HG02973 (cell line): ENCODE results near the gene USF2.
A peak's percentile ranks its signal among the peaks of the same experiment; 100 is the strongest.

ENCODE experiments used
- ATAC-seq: cut with Tn5 transposase; IDR thresholded peaks from one replicate; pipeline ENCODE4 v1.9.1; 2021; ENCODE audit warnings: moderate library complexity; ENCODE audit not compliant: unreplicated experiment

USF2 gene

DNA sequence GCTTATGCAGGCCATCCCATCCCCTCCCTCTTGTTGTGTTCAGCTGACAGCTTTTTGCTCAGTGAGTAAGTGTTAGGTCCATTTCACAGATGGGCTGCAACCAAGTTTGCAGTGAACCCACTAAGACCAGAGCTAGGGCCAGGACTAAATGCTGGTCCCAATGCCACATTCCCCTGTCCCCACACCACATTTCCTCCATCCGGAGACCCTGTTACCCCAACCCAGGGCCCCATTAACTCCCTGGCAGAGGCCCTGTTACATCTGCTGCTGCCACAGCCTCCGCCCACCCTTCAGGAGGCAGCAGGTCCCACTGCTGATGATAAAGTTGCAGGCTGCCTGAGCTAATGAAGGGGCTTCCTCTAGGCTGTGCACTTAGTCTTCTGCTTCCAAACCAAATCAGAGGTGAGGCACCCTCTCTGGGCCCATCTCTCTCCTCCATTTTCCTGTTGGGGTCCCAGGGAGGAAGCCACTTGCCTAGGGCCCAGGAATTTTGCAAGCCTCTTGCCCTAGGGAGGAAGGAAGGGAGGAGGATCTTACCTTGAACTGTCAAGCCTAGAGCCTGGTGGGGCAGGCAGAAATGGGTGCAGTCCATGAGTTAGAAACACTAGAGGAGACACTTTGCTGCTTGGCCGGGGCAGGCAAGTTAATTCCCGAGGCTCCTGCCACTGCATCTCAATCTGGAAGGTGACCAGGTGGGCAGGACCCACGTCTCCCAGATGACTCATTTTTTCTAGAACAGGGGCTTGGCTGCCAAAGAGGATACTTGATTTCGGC lies 3.4 kb upstream of the USF2 start:
- ATAC-seq, result no peak

DNA sequence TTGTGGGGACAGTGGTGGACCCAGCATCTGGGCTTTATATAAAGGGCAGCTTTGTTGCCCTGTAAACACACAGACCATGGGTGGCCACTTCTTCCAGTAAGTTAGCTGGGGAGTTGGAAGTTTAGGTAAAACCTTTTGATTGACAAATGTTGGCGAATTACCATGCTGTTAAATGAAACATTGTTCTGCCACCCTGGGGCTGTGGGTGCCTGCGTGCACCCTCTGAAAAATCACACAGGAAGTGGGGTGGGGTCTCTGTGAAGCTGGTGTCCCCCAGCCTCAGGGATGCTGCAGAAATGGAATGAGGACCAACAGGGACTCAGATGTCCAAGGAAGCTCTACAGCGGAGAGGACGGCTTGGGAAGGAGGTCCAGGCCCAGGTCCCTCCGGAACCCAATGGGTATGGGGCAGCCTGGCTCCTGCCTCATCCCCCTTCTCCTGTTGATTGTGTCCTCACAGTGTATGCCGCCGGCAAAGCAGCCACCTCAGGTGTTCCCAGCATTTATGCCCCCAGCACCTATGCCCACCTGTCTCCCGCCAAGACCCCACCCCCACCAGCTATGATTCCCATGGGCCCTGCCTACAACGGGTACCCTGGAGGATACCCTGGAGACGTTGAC lies 2.8 kb upstream of the USF2 start:
- ATAC-seq, result no peak

DNA sequence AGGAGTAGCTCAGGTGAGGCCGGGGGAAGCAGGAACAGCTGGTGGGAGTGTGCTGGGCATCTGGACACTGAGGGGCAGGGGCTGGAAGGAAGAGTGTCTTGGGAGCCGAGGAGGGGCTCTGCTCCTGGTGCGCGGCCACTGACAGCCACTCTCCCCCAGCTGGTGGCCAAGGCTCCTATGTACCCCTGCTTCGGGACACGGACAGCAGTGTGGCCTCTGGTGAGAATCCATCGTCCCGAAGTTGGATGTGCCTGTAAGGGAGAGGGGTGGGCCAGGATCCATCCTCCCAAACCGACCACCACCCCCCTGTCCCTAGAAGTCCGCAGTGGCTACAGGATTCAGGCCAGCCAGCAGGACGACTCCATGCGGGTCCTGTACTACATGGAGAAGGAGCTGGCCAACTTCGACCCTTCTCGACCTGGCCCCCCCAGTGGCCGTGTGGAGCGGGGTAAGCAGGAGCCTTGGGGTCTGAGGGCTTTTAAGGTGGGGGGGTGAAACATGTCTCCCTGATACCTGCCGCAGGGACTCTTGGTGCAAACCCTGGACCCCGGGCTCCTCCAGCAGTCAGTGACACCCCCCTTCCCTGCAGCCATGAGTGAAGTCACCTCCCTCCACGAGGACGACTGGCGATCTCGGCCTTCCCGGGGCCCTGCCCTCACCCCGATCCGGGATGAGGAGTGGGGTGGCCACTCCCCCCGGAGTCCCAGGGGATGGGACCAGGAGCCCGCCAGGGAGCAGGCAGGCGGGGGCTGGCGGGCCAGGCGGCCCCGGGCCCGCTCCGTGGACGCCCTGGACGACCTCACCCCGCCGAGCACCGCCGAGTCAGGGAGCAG lies 2.0 kb upstream of the USF2 start:
- no peak for ATAC-seq

DNA sequence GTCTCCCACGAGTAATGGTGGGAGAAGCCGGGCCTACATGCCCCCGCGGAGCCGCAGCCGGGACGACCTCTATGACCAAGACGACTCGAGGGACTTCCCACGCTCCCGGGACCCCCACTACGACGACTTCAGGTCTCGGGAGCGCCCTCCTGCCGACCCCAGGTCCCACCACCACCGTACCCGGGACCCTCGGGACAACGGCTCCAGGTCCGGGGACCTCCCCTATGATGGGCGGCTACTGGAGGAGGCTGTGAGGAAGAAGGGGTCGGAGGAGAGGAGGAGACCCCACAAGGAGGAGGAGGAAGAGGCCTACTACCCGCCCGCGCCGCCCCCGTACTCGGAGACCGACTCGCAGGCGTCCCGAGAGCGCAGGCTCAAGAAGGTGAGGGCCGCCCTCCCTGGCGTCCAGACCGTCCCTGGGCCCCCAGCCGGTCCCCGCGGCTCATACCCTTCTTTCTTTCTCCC lies 1.4 kb upstream of the USF2 start:
- ATAC-seq, result no peak

DNA sequence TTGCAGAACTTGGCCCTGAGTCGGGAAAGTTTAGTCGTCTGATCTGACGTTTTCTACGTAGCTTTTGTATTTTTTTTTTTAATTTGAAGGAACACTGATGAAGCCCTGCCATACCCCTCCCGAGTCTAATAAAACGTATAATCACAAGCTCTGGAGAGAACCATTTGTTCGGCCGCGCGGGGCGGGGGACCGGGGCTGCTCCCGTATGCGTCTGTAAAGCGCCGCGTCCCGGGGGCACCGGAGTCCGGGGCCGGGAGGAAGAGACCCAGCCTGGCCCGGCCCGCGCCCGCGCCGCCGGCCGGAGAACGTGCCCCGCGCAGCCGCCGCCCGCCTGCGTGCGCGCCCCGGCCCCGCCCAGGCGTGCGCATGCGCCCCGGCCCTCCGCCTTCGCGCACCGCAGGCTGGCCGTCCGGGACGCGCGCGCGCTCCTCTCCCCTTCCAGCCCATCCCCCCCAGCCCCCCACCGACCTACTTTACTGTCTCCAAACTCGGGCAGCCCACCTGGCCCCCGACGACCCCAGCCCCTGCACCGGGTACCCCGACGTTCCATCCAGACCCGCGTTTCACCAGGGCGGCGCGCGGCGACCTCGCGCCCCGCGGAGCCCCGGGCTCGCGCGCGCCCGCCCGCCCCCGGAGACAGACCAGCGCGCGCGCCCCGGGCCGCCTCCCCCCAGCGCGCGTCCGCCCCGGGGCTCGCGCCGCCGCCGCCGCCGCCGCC lies 785 bp upstream of the USF2 start:
- peak; percentile 48 for ATAC-seq

DNA sequence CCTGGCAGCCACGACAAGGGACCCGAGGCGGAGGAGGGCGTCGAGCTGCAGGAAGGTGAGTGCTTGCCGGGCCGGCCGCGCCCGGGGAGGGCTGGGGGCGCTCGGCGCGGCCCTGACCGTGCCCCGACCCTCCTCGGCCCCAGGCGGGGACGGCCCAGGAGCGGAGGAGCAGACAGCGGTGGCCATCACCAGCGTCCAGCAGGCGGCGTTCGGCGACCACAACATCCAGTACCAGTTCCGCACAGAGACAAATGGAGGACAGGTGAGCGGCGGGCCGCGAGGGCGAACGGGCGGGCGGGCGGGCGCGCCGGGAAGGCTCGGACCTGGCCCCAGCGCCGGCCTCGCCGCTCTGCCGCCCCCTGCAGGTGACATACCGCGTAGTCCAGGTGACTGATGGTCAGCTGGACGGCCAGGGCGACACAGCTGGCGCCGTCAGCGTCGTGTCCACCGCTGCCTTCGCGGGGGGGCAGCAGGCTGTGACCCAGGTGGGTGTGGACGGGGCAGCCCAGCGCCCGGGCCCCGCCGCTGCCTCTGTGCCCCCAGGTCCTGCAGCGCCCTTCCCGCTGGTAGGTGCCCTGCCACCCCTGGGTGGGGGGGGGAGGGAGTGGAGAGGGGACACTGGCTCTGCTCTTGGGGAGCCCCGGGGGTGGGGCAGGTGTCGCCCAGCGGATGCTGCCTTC lies 816 bp downstream of the USF2 start:
- peak; percentile 48 for ATAC-seq

DNA sequence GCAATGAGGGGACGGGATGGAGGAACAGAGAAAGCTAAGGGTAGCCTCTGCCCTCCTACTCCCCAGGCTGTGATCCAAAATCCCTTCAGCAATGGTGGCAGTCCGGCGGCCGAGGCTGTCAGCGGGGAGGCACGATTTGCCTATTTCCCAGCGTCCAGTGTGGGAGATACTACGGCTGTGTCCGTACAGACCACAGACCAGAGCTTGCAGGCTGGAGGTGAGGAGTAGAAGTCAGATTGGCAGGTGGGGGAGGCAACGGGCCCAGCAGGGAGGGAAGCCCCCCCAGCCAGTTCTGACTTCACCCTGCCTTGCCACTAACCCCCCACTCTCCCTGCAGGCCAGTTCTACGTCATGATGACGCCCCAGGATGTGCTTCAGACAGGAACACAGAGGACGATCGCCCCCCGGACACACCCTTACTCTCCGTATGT lies 1.6 kb downstream of the USF2 start:
- ATAC-seq, result no peak

DNA sequence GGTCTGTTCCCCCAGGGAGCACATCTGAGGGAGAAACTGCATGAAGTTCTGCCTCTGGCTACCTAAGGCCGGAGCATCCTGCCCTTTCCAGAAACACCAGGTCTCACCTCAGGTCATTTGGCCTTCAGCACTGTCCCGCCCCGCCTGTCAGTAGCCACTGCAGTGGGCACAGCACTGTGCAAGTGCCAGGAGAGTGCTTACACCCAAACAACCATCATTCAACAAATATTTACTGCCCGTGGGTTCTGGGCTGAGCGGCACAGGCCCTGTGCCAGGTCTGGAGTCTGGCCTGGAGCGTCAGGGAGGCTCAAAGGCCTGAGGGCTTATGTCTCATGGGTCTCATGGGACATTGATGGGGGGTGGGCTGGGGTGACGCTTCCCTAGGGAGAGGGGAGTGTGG lies 2.8 kb downstream of the USF2 start:
- ATAC-seq, result no peak

DNA sequence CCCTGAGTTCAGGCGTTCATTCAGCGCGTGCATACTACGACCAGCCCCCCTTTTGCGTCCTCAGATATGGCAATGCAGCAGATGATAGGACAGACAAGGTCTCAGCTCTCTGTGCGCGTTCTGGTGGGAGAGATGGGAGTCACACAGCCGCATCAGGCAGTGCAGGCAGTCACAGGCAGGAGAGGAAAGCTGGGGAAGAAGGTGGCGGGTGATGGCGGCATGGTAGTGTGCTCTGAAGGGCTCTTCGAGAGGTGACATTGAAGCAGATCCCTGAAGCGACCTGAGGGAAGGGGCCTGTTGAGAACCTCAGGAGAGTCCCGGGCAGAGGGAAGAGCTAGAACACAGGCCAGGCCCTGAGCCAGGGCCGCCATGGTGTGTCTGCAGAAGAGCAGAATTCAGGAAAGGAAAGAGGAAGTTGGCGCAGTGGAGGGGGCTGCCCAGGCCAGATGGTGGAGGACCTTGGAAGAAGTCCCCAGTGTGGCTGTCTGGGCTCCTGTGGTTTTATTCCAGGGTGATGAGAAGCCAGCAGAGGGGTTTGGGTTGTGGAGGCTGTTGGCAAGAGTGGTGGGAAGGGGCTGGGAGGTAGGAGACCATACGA lies 3.5 kb downstream of the USF2 start:
- no peak for ATAC-seq

DNA sequence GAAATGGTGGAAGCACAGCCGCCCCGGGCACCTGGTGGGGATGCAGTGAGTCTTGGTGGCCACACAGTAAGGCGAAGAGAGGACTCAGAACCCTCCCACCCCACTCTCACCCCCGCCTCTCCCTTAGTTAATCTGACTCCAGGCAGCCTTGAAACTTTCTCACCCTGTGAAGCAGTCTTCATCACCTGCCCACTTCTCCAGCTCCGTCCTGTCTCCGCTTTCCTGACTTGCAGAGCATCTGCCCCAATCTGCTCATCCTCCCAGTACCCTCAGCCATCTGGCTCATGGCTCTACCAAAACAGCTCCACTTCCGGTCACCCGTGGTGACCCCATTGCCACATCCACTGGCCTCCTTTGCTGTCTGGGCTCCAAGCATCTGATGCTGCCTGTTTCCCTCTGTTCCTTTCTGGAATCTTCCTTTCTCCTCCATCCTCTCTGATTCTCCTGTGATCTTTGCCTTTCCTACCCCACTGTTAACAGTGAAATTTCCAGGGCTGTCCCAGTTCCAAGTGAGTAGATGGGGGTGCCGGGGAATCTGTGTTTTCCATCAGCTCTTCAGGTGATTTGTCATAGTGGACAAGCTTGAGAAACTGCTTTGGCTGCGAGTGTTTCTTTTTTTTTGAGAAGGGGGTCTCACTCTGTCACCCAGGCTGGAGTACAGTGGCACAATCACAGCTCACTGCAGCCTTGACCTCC lies 4.3 kb downstream of the USF2 start:
- ATAC-seq, result no peak

DNA sequence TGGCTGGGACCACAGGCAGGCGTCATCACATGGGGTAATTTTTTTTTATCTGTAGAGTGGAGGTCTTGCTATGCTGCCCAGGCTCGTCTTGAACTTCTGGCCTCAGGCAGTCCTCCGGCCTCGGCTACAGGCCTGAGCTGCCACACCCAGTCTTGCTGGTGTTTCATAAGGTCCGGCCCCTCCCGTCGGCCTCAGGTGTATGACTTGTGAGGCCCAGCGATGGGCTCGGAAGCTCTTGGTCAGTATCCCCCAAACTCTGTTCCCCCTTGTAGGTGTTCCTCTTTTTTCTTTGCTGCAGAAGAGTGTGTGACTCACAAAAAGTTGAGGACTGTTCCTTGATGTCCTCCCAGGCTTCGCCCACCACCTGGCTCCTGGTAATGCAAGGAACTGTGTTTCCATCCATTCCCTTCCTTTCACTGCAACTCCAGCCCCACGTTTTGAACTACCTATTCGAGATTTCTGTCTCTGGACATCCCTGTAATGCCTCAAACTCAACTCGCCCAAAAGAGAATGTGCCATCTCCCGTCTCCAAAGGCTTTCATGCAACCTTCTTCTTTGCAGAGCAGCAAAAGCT lies 5.0 kb downstream of the USF2 start:
- ATAC-seq, result no peak

DNA sequence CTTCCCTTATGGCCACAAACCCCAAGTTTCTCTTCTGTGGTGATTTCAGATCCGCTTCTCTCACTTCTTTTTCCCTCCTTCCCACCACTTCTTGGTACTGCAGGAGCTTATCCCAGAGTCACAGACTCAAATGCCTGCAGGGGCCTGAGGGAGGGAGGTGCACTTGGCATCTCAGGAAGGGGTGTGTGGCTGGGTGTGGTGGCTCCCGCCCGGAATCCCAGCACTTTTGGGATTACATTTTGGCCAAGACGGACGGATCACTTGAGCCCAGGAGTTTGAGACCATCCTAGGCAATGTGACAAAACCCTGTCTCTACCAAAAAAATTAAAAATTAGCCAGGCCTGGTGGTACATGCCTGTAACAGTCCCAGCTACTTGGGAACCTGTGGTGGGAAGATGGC lies 5.6 kb downstream of the USF2 start:
- no peak for ATAC-seq

DNA sequence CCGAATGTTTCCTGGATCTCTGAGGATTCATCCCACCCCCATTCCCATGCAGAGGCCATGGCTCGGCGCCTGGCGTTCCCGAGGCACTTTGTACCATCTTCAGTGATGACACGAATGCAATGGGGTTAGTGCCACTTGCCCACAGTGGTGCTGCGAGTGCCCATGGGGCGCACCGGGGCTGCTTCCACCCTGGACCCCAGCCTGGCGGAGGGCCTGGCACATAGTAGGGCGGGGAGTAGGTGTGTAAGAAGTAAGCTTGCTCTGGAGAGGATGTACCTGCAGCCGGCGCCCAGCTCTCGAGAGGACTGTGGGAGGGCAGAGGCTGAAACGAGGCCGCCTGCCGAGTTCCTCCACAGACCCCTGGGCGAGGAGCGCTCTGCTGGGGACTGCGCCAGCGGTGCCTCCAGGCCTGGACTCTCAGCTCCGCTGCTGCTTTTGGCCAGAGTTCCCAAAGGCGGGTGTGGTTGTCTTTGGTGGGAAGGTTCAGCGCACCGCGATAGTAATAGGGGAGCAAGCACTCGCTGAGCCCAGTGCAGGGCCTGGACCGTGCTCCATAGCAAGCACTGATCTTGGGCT lies 8.0 kb downstream of the USF2 start:
- ATAC-seq, result no peak

DNA sequence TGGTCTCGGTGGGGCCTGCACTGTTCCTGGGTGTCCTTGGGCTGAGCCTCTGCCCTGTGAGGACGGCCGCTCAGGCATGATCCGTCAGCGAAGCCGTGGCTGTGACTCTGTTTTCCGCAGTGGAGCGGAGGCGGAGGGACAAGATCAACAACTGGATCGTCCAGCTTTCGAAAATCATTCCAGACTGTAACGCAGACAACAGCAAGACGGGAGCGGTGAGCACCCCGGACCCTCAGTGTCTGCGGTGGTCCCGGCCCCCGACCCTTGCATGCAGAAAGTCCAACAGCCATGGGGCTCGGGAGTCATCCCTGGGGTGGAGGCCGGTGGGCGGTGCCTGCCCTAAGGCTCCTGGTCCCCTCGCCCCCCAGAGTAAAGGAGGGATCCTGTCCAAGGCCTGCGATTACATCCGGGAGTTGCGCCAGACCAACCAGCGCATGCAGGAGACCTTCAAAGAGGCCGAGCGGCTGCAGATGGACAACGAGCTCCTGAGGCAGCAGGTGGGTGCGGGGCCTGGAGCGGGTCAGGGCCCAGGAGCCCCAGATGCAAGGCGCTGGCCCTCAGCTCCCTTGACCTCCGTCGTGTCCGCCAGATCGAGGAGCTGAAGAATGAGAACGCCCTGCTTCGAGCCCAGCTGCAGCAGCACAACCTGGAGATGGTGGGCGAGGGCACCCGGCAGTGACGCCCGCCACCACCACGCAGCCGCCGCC lies 10.0 kb downstream of the USF2 start:
- ATAC-seq, result no peak

DNA sequence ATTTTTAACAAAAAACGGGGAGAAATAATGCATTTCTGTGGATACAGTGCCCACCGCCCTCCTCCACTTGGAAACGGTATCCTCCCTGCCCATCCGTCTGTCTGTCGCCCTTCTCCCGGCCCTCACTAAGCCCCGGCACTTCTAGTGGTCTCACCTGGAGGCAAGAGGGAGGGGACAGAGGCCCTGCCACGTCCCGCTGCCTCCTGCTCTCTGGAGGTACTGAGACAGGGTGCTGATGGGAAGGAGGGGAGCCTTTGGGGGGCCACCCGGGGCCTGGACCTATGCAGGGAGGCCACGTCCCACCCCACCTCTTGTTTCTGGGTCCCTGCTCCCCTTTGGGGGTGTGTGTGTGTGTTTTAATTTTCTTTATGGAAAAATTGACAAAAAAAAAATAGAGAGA lies 10.6 kb downstream of the USF2 start:
- no peak for ATAC-seq

DNA sequence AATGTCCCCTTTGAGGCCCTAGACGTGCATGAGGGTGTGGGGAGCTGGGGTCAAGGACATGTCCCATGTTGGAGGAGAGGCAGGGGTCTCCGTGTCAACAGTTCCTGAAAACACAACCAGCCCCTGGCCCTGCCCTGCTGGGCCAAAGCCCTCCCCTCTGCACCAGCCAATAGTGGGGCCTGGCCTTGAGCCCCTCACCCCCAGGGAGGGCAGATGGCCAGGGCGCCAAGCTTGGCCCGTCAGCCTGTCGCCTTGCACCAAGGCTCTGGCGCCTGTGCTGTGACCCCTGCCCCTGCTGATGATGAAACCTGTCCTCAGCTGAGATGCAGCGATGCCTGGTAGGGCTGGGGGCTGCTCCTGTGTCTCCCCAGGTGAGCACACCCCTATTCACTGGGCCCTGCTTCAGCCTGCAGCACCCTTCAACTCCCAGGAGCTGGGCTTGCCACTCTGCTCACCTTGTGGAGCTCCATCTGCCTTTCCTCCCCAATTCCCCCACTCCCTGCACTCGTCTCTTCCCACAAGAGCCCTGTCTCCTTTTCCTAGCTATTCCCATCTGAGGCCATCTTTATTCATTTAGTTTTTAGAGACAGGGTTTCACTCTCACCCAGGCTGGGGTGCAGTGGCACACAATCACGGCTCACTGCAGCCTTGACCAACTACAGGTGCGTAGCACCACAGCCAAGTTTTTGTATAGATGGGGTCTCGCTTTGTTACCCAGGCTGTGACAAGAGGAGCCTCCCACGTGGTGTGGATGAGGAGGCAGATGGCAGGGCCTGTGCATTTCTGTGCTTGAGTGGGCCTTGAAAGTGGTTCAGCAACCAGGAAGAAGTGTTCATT lies 11.4 kb downstream of the USF2 start:
- no peak for ATAC-seq

DNA sequence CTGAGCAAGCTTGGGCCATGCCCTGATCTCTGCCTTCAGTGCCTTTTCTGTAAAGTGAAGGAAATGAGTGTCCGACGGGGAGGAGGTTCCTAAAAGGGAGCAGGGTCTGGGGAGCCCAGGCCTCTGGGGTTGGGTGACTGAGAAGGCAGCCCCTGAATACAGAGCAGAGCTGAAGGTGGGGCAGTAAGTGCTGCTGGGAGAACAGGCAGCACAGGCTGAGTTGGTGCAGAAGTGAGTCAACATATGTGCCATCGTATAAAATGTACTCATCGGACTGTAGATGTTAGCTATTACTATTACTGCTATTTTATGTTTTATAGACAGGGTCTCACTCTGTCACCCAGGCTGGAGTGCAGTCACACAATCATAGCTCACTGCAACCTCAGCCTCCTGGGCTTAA lies 12.5 kb downstream of the USF2 start:
- ATAC-seq, result no peak
